HL-60 (cell line): ENCODE results near the gene SH3PXD2A.

Source experiments
- CTCF ChIP-seq: IDR thresholded peaks from one replicate; pipeline ENCODE4 v1.5.1; 2011; ENCODE audit warnings: low read length, control low read depth, inconsistent platforms; ENCODE audit not compliant: insufficient read depth
- GABPA ChIP-seq: IDR thresholded peaks from 2 replicates; pipeline ENCODE4 v1.6.1; 2012; ENCODE audit warnings: low read depth
- POLR2AphosphoS5 ChIP-seq: IDR thresholded peaks from 2 replicates; pipeline ENCODE4 v1.6.1; 2012; ENCODE audit warnings: low read depth
- REST ChIP-seq: IDR thresholded peaks from 2 replicates; pipeline ENCODE4 v1.6.1; 2012; ENCODE audit warnings: low read depth; ENCODE audit not compliant: insufficient replicate concordance
- SPI1 ChIP-seq: IDR thresholded peaks from 2 replicates; pipeline ENCODE4 v1.6.1; 2012; ENCODE audit warnings: low read depth, mild to moderate bottlenecking, borderline replicate concordance

- TF ChIP-seq GABPA = no peak
- no peak for TF ChIP-seq POLR2AphosphoS5
- no peak for TF ChIP-seq CTCF
- no peak for TF ChIP-seq REST
- TF ChIP-seq SPI1 = peak; percentile 81
Measured at GRCh38 chr10:103551619-103552602, 303.5 kb downstream of the SH3PXD2A start.
